ENCODE measurements around the gene CDC42BPG.
"Not testable (repeated sequence)": the region's sequence is repeated elsewhere in the genome, so short reads cannot be mapped to it uniquely, and the experiment has no call there.

The CDC42BPG gene

GRCh38 chr11:64850979-64851567 is 6.6 kb upstream of the CDC42BPG start:
- no peak for DNase-seq (ENCODE audit: low read depth)

- no peak for DNase-seq (ENCODE audit: low read depth)
These were observed 5.3 kb upstream of the CDC42BPG start for GRCh38 chr11:64849598-64850356.

- no peak for DNase-seq (ENCODE audit: low read depth)
These were observed 4.6 kb upstream of the CDC42BPG start for GRCh38 chr11:64848826-64849597.

GRCh38 chr11:64848214-64848825 is 3.9 kb upstream of the CDC42BPG start:
- DNase-seq (ENCODE audit: low read depth): no peak

GRCh38 chr11:64846998-64847666 is 2.7 kb upstream of the CDC42BPG start:
- DNase-seq (ENCODE audit: low read depth): peak; percentile 87

- DNase-seq (ENCODE audit: low read depth): not testable (repeated sequence)
These were observed 1.3 kb upstream of the CDC42BPG start for GRCh38 chr11:64845776-64846129.

GRCh38 chr11:64845129-64845775 is 799 bp upstream of the CDC42BPG start:
- no peak for DNase-seq (ENCODE audit: low read depth)

- DNase-seq (ENCODE audit: low read depth): no peak
These were observed 645 bp downstream of the CDC42BPG start for GRCh38 chr11:64843686-64844329.

- no peak for DNase-seq (ENCODE audit: low read depth)
These were observed 1.4 kb downstream of the CDC42BPG start for GRCh38 chr11:64842851-64843685.

- DNase-seq (ENCODE audit: low read depth): no peak
These were observed 2.1 kb downstream of the CDC42BPG start for GRCh38 chr11:64842366-64842759.

- no peak for DNase-seq (ENCODE audit: low read depth)
These were observed 2.7 kb downstream of the CDC42BPG start for GRCh38 chr11:64841592-64842365.

GRCh38 chr11:64839887-64840782 is 4.3 kb downstream of the CDC42BPG start:
- DNase-seq (ENCODE audit: low read depth): no peak

GRCh38 chr11:64839335-64839734 is 5.1 kb downstream of the CDC42BPG start:
- DNase-seq (ENCODE audit: low read depth): no peak

- no peak for DNase-seq (ENCODE audit: low read depth)
These were observed 5.7 kb downstream of the CDC42BPG start for GRCh38 chr11:64838600-64839334.

GRCh38 chr11:64837887-64838351 is 6.5 kb downstream of the CDC42BPG start:
- no peak for DNase-seq (ENCODE audit: low read depth)

GRCh38 chr11:64836448-64837072 is 7.9 kb downstream of the CDC42BPG start:
- no peak for DNase-seq (ENCODE audit: low read depth)

Measured in activated T-cell treated with anti-CD3 and anti-CD28 coated beads for 24 hours (primary cell).